Endothelial cell of umbilical vein (primary cell): Measurements from ENCODE around the gene CHST12. TPM values are rescaled to one million over a fixed set of nuclear protein-coding genes. Genes with fewer than 3 reads are reported as not detected.

Source experiments
- BruUV-seq: library from RNA; stranded (reverse); fragments of 400-500 nt; replicated peaks from 2 replicates; lab custom pipeline; 2021; lab: Mats Ljungman, UMichigan
- CTCF ChIA-PET: fragments of 300-600, 350-600 bp; sonication (Branson Sonifier 250); formaldehyde crosslinking; loops from one replicate; lab custom pipeline; 2021; ENCODE audit warnings: antibody characterized with exemption, inconsistent platforms; lab: Charles Lee
- POLR2A ChIA-PET: fragments of 300-600, 350-600 bp; sonication (Branson Sonifier 250); formaldehyde crosslinking; loops from one replicate; lab custom pipeline; 2021; ENCODE audit warnings: antibody characterized with exemption, inconsistent platforms; lab: Charles Lee
- DNase-seq: peaks from one replicate; pipeline ENCODE4 v3.0.0-alpha.2; 2011; ENCODE audit warnings: low read depth, low spot score
- FAIRE-seq: peaks from 2 replicates; lab custom pipeline; 2011; peaks lifted over from hg19 to GRCh38; lab: Jason Lieb, UNC
- H2AFZ ChIP-seq: 2 replicates; pipeline ENCODE4 v1.6.0; 2012; ENCODE audit warnings: low read depth, low read length, control low read depth, inconsistent platforms
- H3K27ac ChIP-seq: 2 replicates; pipeline ENCODE4 v1.5.1; 2011; ENCODE audit warnings: low read depth, mild to moderate bottlenecking, control low read depth, low read length, moderate library complexity; ENCODE audit not compliant: insufficient read depth
- H3K27me3 ChIP-seq, 2 experiments: 2 replicates each; pipeline versions ENCODE4 v1.6.0 to v1.6.1; 2011; ENCODE audit warnings: low read length in 2 of 2, mixed read lengths in 1 of 2; ENCODE audit not compliant: control insufficient read depth in 2 of 2, insufficient read depth in 2 of 2
- H3K36me3 ChIP-seq, 2 experiments: 2 replicates in 1 of 2; 3 replicates in 1 of 2; pipeline ENCODE4 v1.5.1; 2011; ENCODE audit warnings: low read length in 2 of 2, mild to moderate bottlenecking in 1 of 2, moderate library complexity in 1 of 2; ENCODE audit not compliant: control insufficient read depth in 2 of 2, insufficient read depth in 2 of 2; ENCODE audit errors: extremely low read depth in 1 of 2
- H3K4me1 ChIP-seq: 3 replicates; pipeline ENCODE4 v1.5.1; 2011; ENCODE audit warnings: mild to moderate bottlenecking, low read length; ENCODE audit not compliant: control insufficient read depth, insufficient read depth; ENCODE audit errors: extremely low read depth
- H3K4me2 ChIP-seq: 2 replicates; pipeline ENCODE4 v1.6.1; 2011; ENCODE audit warnings: low read length, control low read depth, mixed read lengths; ENCODE audit not compliant: insufficient read depth
- H3K4me3 ChIP-seq, 3 experiments: fragments of 200-600 bp in 1 of 3; sonication (generic), shearing (Covaris generic) in 1 of 3; replicated peaks in 1 of 3; 2 replicates each; pipeline ENCODE4 v1.5.1; 2011 to 2016; ENCODE audit warnings: control low read depth in 3 of 3, low read length in 3 of 3, mild to moderate bottlenecking in 2 of 3, inconsistent platforms in 1 of 3, low read depth in 1 of 3, moderate library complexity in 1 of 3; ENCODE audit not compliant: insufficient read depth in 1 of 3
- H3K79me2 ChIP-seq: 2 replicates; pipeline ENCODE4 v1.6.0; 2012; ENCODE audit warnings: low read length, inconsistent platforms; ENCODE audit not compliant: control insufficient read depth, insufficient read depth
- H3K9ac ChIP-seq: replicated peaks from 2 replicates; pipeline ENCODE3; 2011; ENCODE audit warnings: low read length, control low read depth; ENCODE audit not compliant: insufficient read depth; ENCODE audit errors: extremely low read depth
- H3K9me1 ChIP-seq: replicated peaks from 3 replicates; pipeline ENCODE4 v1.6.0; 2011; ENCODE audit warnings: mild to moderate bottlenecking, low read length; ENCODE audit not compliant: control insufficient read depth, insufficient read depth; ENCODE audit errors: extremely low read depth
- H3K9me3 ChIP-seq: replicated peaks from 2 replicates; pipeline ENCODE4 v1.5.1; 2012; ENCODE audit warnings: low read length, inconsistent platforms; ENCODE audit not compliant: control insufficient read depth, insufficient read depth
- H4K20me1 ChIP-seq: replicated peaks from 2 replicates; pipeline ENCODE3; 2011; ENCODE audit warnings: mild to moderate bottlenecking, low read length; ENCODE audit not compliant: control insufficient read depth, insufficient read depth; ENCODE audit errors: extremely low read depth
- EZH2 ChIP-seq: IDR thresholded peaks from 2 replicates; pipeline ENCODE4 v1.6.1; 2012; ENCODE audit warnings: borderline replicate concordance, low read depth, mild to moderate bottlenecking, moderate library complexity, low read length, inconsistent platforms; ENCODE audit not compliant: severe bottlenecking
- FOS ChIP-seq: IDR thresholded peaks from 2 replicates; pipeline ENCODE4 v1.6.1; 2011; ENCODE audit warnings: mild to moderate bottlenecking, low read length, moderate library complexity, borderline replicate concordance; ENCODE audit not compliant: insufficient read depth
- GATA2 ChIP-seq: IDR thresholded peaks from 2 replicates; pipeline ENCODE4 v1.7.0; 2011; ENCODE audit warnings: low read depth, mild to moderate bottlenecking, moderate library complexity, mixed read lengths, low read length; ENCODE audit not compliant: insufficient read length, insufficient read depth
- JUN ChIP-seq: IDR thresholded peaks from 2 replicates; pipeline ENCODE4 v1.6.1; 2011; ENCODE audit warnings: borderline replicate concordance, low read depth; ENCODE audit not compliant: insufficient read length, insufficient read depth
- MYC ChIP-seq: IDR thresholded peaks from one replicate; pipeline ENCODE4 v1.6.1; 2011; ENCODE audit warnings: mild to moderate bottlenecking, low read depth, low read length
- POLR2A ChIP-seq: IDR thresholded peaks from 2 replicates; pipeline ENCODE4 v1.6.1; 2012; ENCODE audit warnings: low read depth, mild to moderate bottlenecking, control low read depth, low read length
- POLR2AphosphoS5 ChIP-seq: IDR thresholded peaks from 2 replicates; pipeline ENCODE4 v1.6.1; 2012; ENCODE audit warnings: low read depth, mild to moderate bottlenecking, control low read depth, low read length, moderate library complexity; ENCODE audit not compliant: insufficient read depth
- dilution Hi-C: fragments of 300-500 bp; cut with MboI; formaldehyde crosslinking; loops from one replicate; pipeline ENCODE4 v1.15.0; 2019; ENCODE audit warnings: low sequenced_read_pairs; ENCODE audit not compliant: extremely low pct_ligation_motif_present
- intact Hi-C: fragments of 100-400 bp; cut with micrococcal nuclease; formaldehyde crosslinking; loops from one replicate; pipeline ENCODE4 v1.10.0; 2022
- polyA plus RNA-seq, 4 experiments: library from polyadenylated mRNA; depleted of rRNA in 3 of 4; stranded (reverse) in 3 of 4; unstranded in 1 of 4; fragments of >200 nt; gene quantifications; 2 replicates each; pipeline versions ENCODE4 v1.2.1 to v1.2.3, GENCODE V29; 2011 to 2012; ENCODE audit warnings: missing spikeins in 1 of 4
- total RNA-seq: library from RNA; stranded (reverse); gene quantifications from 2 replicates; pipeline ENCODE4 v1.2.3, GENCODE V29; 2021
- TF ChIP-seq, protein P1 (sequence below), 2 donors: IDR thresholded peaks; 1 replicate in 1 of 2; 2 replicates in 1 of 2; pipeline ENCODE4 v1.5.1; 2011; ENCODE audit warnings: low read length in 2 of 2, mild to moderate bottlenecking in 2 of 2, moderate library complexity in 2 of 2, control low read depth in 1 of 2, inconsistent platforms in 1 of 2, low read depth in 1 of 2; ENCODE audit not compliant: insufficient read depth in 1 of 2; ENCODE audit errors: extremely low read depth in 1 of 2
- TF ChIP-seq, protein P2 (sequence below): IDR thresholded peaks from 2 replicates; pipeline ENCODE4 v1.6.1; 2011; ENCODE audit not compliant: insufficient read depth, insufficient read length

The CHST12 gene
- total and polyA plus RNA-seq, 2 donors (not counting 3 experiments of a cell fraction or from before 2014, with no cell fraction given): 30.2 to 52.6 TPM

DNA sequence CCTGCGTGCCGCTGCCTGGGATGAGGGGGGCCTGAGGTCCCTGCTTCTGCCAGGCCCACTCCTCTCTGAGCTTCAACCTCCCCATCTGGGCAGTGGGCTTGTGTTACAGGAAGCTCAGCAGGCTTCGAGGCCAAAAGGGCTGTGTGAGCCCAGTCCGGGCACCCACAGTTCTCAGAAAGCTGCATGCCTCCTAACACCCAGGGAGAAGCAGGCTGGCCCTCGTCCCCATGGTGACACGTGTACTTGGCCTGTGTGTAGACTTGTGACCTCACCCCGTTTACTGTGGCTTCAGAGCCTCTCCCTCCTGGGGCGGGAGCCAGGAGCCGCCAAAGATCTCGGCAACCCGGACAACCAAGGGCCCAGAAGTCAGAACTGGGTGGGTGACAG lies 75.0 kb downstream of the CHST12 start:
- FAIRE-seq: no peak
- no TSS peak for BruUV-seq
- Histone ChIP-seq H4K20me1 (no peaks in the 10 kb centered on the region), H3K9ac (no peak overlapping the region), H3K4me3 (no peak overlapping the region), H3K4me1 (no peaks in the 10 kb centered on the region), H3K79me2 (no peaks in the 10 kb centered on the region), H3K9me1 (no peaks in the 10 kb centered on the region), H2AFZ (no peak overlapping the region), H3K27me3 (peaks cover 0 to 4% of the 10 kb centered on the region in 2 experiments), H3K9me3 (no peaks in the 10 kb centered on the region), H3K36me3 (no peaks in the 10 kb centered on the region), H3K27ac (no peak overlapping the region), H3K4me2 (no peak overlapping the region)
- TF ChIP-seq GATA2 (no peak), JUN (no peak), POLR2AphosphoS5 (no peak), EZH2 (no peak), MYC (no peak), POLR2A (no peak), FOS (no peak)
- TF ChIP-seq, protein P1, sequence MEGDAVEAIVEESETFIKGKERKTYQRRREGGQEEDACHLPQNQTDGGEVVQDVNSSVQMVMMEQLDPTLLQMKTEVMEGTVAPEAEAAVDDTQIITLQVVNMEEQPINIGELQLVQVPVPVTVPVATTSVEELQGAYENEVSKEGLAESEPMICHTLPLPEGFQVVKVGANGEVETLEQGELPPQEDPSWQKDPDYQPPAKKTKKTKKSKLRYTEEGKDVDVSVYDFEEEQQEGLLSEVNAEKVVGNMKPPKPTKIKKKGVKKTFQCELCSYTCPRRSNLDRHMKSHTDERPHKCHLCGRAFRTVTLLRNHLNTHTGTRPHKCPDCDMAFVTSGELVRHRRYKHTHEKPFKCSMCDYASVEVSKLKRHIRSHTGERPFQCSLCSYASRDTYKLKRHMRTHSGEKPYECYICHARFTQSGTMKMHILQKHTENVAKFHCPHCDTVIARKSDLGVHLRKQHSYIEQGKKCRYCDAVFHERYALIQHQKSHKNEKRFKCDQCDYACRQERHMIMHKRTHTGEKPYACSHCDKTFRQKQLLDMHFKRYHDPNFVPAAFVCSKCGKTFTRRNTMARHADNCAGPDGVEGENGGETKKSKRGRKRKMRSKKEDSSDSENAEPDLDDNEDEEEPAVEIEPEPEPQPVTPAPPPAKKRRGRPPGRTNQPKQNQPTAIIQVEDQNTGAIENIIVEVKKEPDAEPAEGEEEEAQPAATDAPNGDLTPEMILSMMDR (IDR thresholded peaks at IDR 0.05; ENCODE audit: extremely low read depth in 1 of 2, insufficient read depth in 1 of 2, low read depth in 1 of 2, low read length in 2 of 2): no peak
- TF ChIP-seq, protein P2, sequence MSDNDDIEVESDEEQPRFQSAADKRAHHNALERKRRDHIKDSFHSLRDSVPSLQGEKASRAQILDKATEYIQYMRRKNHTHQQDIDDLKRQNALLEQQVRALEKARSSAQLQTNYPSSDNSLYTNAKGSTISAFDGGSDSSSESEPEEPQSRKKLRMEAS: no peak
- intact Hi-C loops (loop anchor here (5.0 to 10.0 kb wide), 2 partner anchors 156 to 184 kb away; partner anchors contain the start of gene TTYH3), dilution Hi-C loops (no loop called here)
- ChIA-PET CTCF (interaction anchor here (0.5 to 3.1 kb wide), 12 partner anchors 8 to 204 kb away, joined by 3 to 12 read pairs (median 3); no protein-coding TSS in a partner anchor), POLR2A (no interaction called here)
- DNase-seq: no peak
